HepG2 (cell line): ENCODE measurements around the gene RASSF7.

Source experiments
- ATF1 ChIP-seq: IDR thresholded peaks from 2 replicates; pipeline ENCODE4 v1.6.1; 2016; ENCODE audit warnings: mild to moderate bottlenecking, control low read depth
- CHD4 ChIP-seq: fragments of 200-600 bp; sonication (generic); IDR thresholded peaks from 2 replicates; pipeline ENCODE4 v1.7.0; 2017; ENCODE audit warnings: mild to moderate bottlenecking, low read length, borderline replicate concordance
- CTCF ChIP-seq: sonication (generic); formaldehyde crosslinking; IDR thresholded peaks from 2 replicates; pipeline ENCODE4 v1.5.0; 2020; ENCODE audit warnings: mild to moderate bottlenecking, missing genetic modification reagents, moderate library complexity
- GLMP ChIP-seq: sonication (generic); formaldehyde crosslinking; IDR thresholded peaks from 2 replicates; pipeline ENCODE4 v1.9.0; 2021; ENCODE audit warnings: missing genetic modification reagents, mild to moderate bottlenecking, borderline replicate concordance
- KAT7 ChIP-seq: IDR thresholded peaks from 2 replicates; pipeline ENCODE4 v1.6.1; 2018; ENCODE audit warnings: borderline replicate concordance, missing compliant biosample characterization
- POLR2AphosphoS5 ChIP-seq: IDR thresholded peaks from 2 replicates; pipeline ENCODE4 v1.6.1; 2012; ENCODE audit warnings: low read depth, low read length
- PRMT3 ChIP-seq: sonication (generic); formaldehyde crosslinking; IDR thresholded peaks from 2 replicates; pipeline ENCODE4 v1.8.1; 2022; ENCODE audit warnings: low read depth, mild to moderate bottlenecking, moderate library complexity, missing genetic modification reagents, borderline replicate concordance
- RFX5 ChIP-seq: IDR thresholded peaks from 2 replicates; pipeline ENCODE4 v1.6.1; 2011; ENCODE audit warnings: low read depth, low read length, improper control_type of control experiment
- ZNF253 ChIP-seq: sonication (generic); formaldehyde crosslinking; IDR thresholded peaks from 2 replicates; pipeline ENCODE4 v1.8.0; 2022; ENCODE audit warnings: mild to moderate bottlenecking, missing genetic modification reagents, borderline replicate concordance
- ZNF766 ChIP-seq: sonication (generic); formaldehyde crosslinking; IDR thresholded peaks from 2 replicates; pipeline ENCODE4 v1.5.0; 2020; ENCODE audit warnings: missing genetic modification reagents, borderline replicate concordance
- ZSCAN29 ChIP-seq: sonication (generic); formaldehyde crosslinking; conservative IDR thresholded peaks from 2 replicates; pipeline ENCODE4 v1.4.0; 2020; ENCODE audit warnings: mild to moderate bottlenecking, missing genetic modification reagents

- no peak for TF ChIP-seq ZNF766 (CRISPR knock-in tag)
- no peak for TF ChIP-seq CHD4
- no peak; the same call in 1 of the 2 replicates for TF ChIP-seq POLR2AphosphoS5
- no peak for TF ChIP-seq ZNF253 (CRISPR knock-in tag)
- 0 out of 2 replicates have a peak, but pooled peaks have one; percentile 18 for TF ChIP-seq RFX5
- no peak for TF ChIP-seq CTCF (CRISPR knock-in tag)
- TF ChIP-seq PRMT3 (CRISPR knock-in tag) = no peak
- TF ChIP-seq ZSCAN29 (CRISPR knock-in tag) = no peak
- no peak for TF ChIP-seq GLMP (CRISPR knock-in tag)
- TF ChIP-seq ATF1 (CRISPR knock-in tag) = no peak
- no peak for TF ChIP-seq KAT7 (CRISPR knock-in tag)
These were observed 7.8 kb downstream of the RASSF7 start for GRCh38 chr11:568306-569157.
